HG03196 (cell line): Measurements from ENCODE around the gene DCTN4.
A peak's percentile ranks its signal among the peaks of the same experiment; 100 is the strongest.
"Not testable (repeated sequence)": the region's sequence is repeated elsewhere in the genome, so short reads cannot be mapped to it uniquely, and the experiment has no call there.

Experiments used
- ATAC-seq: cut with Tn5 transposase; IDR thresholded peaks from one replicate; pipeline ENCODE4 v1.9.1; 2021; ENCODE audit not compliant: unreplicated experiment

Gene DCTN4

GRCh38 chr5:150778517-150779396 lies 19.9 kb upstream of the DCTN4 start, which contains the start of gene SMIM3:
Gene SMIM3, plus strand, starts transcription at chr5:150778757. Its CDS starts 16,684 bp downstream, at chr5:150795441.
- no peak for ATAC-seq

GRCh38 chr5:150778088-150778516 lies 19.3 kb upstream of the DCTN4 start:
- ATAC-seq = no peak

DNA sequence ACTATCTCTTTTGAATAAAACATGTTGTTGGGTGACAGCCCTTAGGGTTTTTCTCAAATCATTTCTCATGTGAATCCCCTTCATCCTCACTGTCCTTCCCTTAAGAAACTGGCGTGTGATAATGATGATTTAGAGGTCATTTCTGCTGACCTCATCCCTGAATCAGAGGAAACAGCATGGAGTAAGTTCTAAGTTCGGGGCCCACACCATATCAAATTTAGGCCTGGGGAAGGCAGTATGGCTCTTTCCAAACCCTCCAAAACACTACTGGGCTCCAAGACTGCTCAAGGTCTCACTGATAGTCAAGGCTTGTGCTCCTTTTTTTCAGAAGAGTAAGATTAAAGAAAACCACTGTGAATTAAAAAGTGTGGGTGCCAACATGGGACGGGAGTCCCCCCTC lies 18.9 kb upstream of the DCTN4 start:
- no peak for ATAC-seq

DNA sequence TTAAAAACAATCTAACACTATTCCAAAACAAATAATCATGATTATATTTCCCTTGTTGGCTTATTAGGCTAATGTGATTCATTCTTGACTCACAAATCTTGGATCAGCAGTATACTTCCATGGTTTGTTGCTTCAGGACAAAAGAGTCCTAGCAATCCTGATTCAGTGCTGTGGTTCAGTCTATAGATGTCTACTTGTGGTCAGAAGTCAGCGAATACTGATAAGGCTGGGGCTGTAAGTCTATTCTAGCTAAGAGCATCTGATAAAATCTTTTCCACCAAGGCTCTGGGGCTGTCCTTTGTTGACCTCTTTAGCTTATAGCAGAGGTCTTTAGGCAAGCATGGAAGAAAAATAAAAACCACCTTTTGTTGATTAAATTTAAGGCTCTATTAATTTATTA lies 15.3 kb upstream of the DCTN4 start:
- ATAC-seq = no peak

GRCh38 chr5:150771034-150771795 lies 12.4 kb upstream of the DCTN4 start:
- ATAC-seq = no peak

GRCh38 chr5:150766251-150766650 lies 7.4 kb upstream of the DCTN4 start:
- no peak for ATAC-seq

DNA sequence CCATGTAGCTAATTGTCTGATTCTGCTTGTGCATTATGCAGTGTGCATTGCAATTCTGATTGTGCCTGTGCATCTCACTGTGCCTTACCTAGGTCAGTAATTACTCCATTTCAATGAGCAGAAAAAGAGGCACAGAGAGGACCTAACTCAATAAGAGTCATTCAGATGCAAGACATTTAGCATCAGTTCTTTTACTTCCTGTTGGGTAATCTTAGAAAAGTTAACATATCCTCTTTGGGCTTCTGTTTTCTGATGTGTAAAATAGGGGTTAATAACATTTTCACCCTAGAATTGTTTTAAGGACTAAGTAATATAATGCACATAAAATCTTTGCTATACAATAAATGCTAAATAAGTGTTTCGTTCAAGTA lies 7.0 kb upstream of the DCTN4 start:
- ATAC-seq = no peak

DNA sequence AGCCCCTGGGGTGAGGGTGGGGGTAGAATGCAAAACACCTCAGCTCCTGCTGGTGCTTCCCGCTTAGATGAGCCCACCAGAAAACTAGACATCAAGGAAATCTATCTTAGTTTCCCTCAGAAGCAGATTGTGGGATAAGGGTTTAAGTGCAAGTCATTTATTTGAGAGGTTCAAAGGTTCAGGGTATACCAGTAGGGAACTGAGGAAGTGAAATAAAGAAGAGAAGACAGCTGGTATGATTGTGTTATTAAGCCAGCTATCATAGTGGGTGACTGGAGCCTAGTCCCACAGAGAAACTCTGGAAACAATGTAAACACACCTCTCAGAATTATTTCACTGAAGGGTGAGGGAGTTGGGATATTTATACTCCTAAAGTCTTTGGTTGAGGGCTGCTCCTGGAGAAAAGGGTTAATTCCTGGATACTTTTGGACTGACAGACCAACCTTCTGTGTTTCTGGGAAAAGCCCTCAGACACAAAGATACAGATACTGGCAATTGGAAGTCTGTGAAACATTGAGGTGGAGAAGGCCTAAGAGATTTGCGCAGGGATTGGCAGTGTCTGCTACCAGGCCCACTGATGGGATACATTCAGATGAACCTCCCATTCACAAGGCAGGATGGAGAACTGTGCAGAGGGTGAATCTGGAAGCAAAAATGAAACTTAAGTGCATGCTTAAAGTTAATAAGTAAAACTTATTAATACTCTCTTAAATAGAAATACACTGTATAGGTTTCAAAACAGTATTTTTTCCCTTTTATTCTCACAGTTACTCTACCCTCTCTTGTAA lies 6.4 kb upstream of the DCTN4 start:
- no peak for ATAC-seq

DNA sequence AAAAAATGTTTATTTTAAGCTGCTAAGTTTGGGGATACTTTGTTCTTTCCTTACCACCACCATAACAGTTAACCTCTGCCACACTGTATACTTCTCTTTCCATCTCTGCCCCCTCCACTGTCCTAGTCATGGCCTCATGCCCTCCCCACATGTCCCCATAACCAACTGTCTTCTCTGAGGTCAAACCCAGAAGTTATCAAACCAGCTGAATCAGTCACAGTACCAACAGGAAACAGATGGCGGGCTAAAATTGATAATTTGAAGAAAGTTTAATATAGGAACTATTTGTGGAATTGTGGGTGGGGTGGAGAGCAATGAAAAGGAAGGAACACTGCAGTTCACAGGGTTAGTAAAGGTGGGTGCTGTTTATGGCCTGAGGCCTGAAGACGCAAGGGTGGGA lies 5.7 kb upstream of the DCTN4 start:
- ATAC-seq = no peak

- no peak for ATAC-seq
Measured at GRCh38 chr5:150763023-150763769, 4.4 kb upstream of the DCTN4 start.

DNA sequence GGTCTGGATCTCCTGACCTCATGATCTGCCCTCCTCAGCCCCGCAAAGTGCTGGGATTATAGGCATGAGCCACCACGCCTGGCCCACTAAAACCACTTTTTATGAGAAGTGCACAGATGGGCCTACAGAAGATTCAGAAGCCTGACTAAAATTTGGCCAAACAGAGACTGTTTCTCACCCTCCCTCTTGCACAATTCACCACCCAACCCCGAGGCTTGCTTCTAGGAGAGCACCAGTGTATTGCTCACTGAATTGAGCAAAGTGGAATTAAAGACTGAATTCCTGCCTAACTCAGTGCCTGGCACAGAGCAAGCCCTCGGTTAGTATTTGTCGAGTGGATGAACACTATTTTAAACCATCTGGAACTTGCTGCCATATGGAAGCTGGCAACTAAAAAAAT lies 3.4 kb upstream of the DCTN4 start:
- ATAC-seq = no peak

DNA sequence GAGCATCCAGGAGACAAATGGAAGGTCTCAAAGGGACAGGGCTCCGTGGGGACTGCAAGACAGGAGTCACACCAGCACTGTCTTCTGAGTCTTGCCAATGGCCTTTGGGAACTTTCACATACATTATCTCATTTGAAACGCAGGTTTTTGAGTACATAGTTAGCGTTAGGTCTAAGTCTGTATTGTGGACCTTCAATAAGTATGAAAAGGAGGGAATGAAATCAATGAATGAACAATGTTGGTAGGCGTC lies 442 bp upstream of the DCTN4 start:
- ATAC-seq = no peak

- peak; percentile 19 for ATAC-seq
Measured at GRCh38 chr5:150758203-150758530, 650 bp downstream of the DCTN4 start.

DNA sequence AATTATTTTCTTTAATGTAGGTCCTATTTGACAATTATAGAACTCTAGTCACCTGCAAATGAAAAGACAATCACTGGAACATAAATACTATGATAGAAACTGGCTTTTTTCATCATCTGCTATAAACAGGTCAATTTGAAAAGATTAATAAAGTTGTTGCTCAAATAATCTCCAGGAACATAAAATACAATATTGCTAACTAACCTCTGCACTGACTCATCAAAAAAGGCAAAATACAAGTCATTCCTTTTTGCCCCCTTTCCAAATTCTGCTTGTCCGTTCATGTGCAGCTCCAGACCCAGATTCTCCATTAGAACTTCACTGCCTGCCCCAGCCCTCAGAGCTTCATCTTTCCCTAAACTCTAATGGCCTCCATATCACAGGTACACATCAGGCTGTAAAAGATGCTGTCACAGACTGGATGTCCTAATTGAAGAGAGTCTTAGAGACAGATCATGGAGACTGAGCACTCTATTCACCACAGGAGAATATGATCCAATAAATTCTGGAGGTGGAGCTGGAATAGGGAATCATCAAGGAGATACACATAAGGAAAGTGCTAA lies 1.6 kb downstream of the DCTN4 start:
- no peak for ATAC-seq

DNA sequence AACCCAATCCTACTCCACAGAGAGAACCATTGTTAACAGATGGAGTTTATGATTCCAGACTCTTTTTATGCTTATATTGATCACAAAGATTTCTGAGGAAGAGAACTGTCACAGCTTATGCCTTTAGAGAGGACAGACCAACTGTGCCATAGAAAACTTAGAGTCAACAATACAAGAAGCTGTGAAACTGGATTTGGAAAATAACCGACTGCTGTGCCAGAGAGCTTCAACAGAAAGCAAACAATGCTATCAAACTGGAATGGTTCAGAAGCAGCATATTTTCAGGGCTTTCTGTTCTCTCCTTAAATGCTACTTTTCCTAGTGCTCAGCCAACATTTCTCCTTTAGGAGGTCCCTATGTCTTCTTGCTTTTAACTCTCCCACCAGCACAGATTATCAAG lies 5.0 kb downstream of the DCTN4 start:
- ATAC-seq = no peak

DNA sequence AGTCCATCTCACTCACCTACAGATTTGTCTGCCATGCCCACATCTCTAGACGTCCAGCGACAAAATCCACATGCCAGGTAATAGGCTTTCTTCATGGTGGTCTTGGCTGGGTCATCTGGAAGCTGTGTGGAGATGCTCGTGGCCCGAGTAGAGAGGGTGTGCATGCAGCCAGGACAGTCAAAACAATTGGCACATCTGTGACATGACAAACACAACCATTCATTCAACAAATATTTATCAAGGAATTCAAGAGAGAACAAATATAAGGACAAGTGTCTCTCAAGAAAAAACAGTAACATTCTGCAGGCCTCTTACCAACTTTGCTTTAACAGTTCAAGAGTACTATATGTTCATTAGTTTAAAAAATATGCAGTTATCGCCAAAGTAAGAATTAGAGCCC lies 5.4 kb downstream of the DCTN4 start:
- ATAC-seq = no peak

GRCh38 chr5:150751096-150751891 lies 7.5 kb downstream of the DCTN4 start:
- ATAC-seq = no peak

GRCh38 chr5:150750469-150750868 lies 8.3 kb downstream of the DCTN4 start:
- no peak for ATAC-seq

- ATAC-seq = not testable (repeated sequence)
Measured at GRCh38 chr5:150743142-150743488, 15.7 kb downstream of the DCTN4 start.
